ENCODE measurements around the gene SCFD2.

- TF ChIP-seq, protein P1, sequence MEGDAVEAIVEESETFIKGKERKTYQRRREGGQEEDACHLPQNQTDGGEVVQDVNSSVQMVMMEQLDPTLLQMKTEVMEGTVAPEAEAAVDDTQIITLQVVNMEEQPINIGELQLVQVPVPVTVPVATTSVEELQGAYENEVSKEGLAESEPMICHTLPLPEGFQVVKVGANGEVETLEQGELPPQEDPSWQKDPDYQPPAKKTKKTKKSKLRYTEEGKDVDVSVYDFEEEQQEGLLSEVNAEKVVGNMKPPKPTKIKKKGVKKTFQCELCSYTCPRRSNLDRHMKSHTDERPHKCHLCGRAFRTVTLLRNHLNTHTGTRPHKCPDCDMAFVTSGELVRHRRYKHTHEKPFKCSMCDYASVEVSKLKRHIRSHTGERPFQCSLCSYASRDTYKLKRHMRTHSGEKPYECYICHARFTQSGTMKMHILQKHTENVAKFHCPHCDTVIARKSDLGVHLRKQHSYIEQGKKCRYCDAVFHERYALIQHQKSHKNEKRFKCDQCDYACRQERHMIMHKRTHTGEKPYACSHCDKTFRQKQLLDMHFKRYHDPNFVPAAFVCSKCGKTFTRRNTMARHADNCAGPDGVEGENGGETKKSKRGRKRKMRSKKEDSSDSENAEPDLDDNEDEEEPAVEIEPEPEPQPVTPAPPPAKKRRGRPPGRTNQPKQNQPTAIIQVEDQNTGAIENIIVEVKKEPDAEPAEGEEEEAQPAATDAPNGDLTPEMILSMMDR (conservative IDR thresholded peaks at IDR 0.05 in 1 of 2, IDR thresholded peaks at IDR 0.05 in 1 of 2; ENCODE audit: extremely low read depth in 1 of 2, insufficient read depth in 1 of 2, low read depth in 1 of 2, low read length in 2 of 2) = no peak
- TF ChIP-seq EZH2 (IDR thresholded peaks at IDR 0.05; ENCODE audit: borderline replicate concordance, low read length) = no peak
These were observed 397.2 kb downstream of the SCFD2 start for GRCh38 chr4:52968691-52969090.
